Tibial artery (tissue), 4 donors: ENCODE results near the gene RAMAC.

Experiments
- DNase-seq, 2 donors: peaks; one replicate each; pipeline ENCODE4 v3.0.0-alpha.2; 2019
- H3K27ac ChIP-seq, 2 donors: fragments of 200-600 bp; sonication (generic) in 1 of 2; 1 replicate in 1 of 2; 2 replicates in 1 of 2; pipeline ENCODE4 v1.5.1; 2018 to 2019; ENCODE audit warnings: mild to moderate bottlenecking in 1 of 2
- H3K27me3 ChIP-seq, 2 donors: fragments of 200-600 bp; sonication (generic) in 1 of 2; one replicate each; pipeline versions ENCODE4 v1.5.1 to v1.6.0; 2016 to 2019
- H3K36me3 ChIP-seq, 3 donors: fragments of 200-600 bp; sonication (generic) in 2 of 3; one replicate each; pipeline ENCODE4 v1.5.1; 2016 to 2019; ENCODE audit warnings: mild to moderate bottlenecking in 2 of 3
- H3K4me1 ChIP-seq, 4 donors: fragments of 200-600 bp; sonication (generic) in 2 of 4; 1 replicate in 3 of 4; 2 replicates in 1 of 4; pipeline ENCODE4 v1.5.1; 2016 to 2019
- H3K4me3 ChIP-seq, 2 donors: fragments of 200-600 bp; sonication (generic) in 1 of 2; 1 replicate in 1 of 2; 2 replicates in 1 of 2; pipeline ENCODE4 v1.5.1; 2018 to 2019; ENCODE audit warnings: mild to moderate bottlenecking in 2 of 2
- H3K9me3 ChIP-seq, 3 donors: fragments of 200-600 bp; sonication (generic) in 1 of 3; one replicate each; pipeline ENCODE4 v1.5.1; 2016 to 2019
- intact Hi-C: fragments of 100-400 bp; cut with DNase I; formaldehyde crosslinking; loops from one replicate; pipeline ENCODE4 v1.15.0; 2023; ENCODE audit warnings: low total_unique reads
- TF ChIP-seq, protein P1 (sequence below), 2 experiments: fragments of 200-600 bp in 1 of 2; fragments of 450-650 bp in 1 of 2; IDR thresholded peaks; one replicate each; pipeline ENCODE4 v1.5.1; 2017 to 2019; ENCODE audit warnings: antibody characterized with exemption in 2 of 2, mild to moderate bottlenecking in 1 of 2, moderate library complexity in 1 of 2

The RAMAC gene

DNA sequence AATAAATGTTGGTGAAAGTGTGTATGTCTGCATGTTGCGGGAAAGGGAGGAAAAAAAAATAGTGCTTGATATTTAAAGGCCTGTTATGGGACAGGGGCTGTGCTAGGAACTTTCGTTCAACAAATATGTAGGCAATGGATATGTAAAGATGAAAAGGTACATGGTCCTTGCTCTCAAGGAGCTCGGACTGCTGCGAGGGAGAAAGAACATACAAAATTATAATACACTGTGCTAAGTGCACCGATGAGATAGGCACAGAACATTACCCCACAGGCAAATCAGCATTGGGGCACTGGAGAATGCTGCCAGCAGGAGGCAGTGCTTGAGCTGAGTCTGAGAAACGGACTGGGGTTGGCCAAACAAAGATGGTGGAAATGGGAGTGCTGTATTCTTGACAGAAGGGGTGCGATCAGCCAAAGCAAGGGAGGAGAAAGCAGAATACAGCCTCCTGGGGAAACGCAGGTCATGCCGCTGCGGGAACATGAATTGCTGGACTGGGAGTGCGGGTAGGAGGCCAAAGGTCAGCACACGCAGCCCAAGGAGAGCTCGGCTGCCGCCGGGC lies 24.8 kb downstream of the RAMAC start:
- no peaks in the 10 kb centered on the region for H3K27me3 ChIP-seq
- TF ChIP-seq, protein P1, sequence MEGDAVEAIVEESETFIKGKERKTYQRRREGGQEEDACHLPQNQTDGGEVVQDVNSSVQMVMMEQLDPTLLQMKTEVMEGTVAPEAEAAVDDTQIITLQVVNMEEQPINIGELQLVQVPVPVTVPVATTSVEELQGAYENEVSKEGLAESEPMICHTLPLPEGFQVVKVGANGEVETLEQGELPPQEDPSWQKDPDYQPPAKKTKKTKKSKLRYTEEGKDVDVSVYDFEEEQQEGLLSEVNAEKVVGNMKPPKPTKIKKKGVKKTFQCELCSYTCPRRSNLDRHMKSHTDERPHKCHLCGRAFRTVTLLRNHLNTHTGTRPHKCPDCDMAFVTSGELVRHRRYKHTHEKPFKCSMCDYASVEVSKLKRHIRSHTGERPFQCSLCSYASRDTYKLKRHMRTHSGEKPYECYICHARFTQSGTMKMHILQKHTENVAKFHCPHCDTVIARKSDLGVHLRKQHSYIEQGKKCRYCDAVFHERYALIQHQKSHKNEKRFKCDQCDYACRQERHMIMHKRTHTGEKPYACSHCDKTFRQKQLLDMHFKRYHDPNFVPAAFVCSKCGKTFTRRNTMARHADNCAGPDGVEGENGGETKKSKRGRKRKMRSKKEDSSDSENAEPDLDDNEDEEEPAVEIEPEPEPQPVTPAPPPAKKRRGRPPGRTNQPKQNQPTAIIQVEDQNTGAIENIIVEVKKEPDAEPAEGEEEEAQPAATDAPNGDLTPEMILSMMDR (IDR thresholded peaks at IDR 0.05) = peak; percentile 63 to 65
- DNase-seq = peak; percentile 75 to 80
- peaks cover 4 to 21% (median 18%) of the 10 kb centered on the region in 4 donors for H3K4me1 ChIP-seq
- peaks cover 16 to 38% (median 38%) of the 10 kb centered on the region in 3 donors for H3K36me3 ChIP-seq
- H3K4me3 ChIP-seq = peak overlapping the region; percentile 93 to 95
- no peaks in the 10 kb centered on the region for H3K9me3 ChIP-seq
- intact Hi-C loops = loop anchor here (5.0 to 10.0 kb wide), 2 partner anchors 94 to 197 kb away; partner anchors contain the start of genes HDGFL3 and TM6SF1
- H3K27ac ChIP-seq = peak overlapping the region; percentile 71 to 87

DNA sequence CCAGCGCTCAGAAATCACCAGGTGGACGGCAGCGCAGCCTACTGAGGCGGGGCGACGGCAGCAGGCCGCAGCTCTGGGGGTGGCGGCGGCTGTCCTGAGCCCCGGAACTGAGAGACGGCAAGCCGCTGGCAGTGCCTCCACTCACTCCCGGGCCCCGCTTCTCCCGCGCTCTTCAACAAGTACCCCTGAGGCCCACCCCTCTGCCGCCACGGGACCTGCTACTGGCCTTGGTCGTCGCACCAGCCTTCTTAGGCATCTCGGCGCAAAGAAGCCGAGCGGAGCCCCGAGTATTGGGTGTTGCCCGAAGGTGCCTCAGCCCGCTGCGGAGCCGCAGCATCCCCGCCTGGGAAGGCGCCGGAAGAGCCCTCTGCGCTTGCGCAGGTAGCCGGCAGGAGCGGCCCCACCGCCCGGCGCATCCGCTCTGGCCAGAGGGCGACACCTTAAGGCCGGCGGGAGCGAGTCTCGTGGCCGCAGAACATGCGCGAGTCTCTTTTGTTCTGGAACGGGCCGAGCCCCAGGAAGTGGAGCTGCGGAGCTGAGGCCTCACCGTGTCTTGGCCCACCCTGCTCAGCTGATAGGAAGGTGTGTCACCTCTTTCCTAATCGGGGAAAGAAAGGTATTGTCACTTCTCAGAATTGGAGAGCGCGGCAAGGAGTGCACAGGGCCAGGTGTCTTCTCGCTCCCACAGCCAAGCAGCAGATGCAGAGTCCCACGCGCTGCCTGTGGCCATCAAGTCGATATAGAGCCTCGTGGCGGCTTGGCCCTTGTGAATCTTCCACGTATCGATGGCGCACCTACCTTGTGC lies 25.5 kb downstream of the RAMAC start, which contains the start of gene C15orf40:
Gene C15orf40 (minus strand): TSS at position 369 of the 805 bp plus-strand sequence. CDS start 32 bp downstream, at position 337.
- H3K27me3 ChIP-seq = no peaks in the 10 kb centered on the region
- H3K36me3 ChIP-seq = peaks cover 13 to 34% (median 32%) of the 10 kb centered on the region in 3 donors
- no peaks in the 10 kb centered on the region for H3K9me3 ChIP-seq
- intact Hi-C loops = loop anchor here (5.0 to 10.0 kb wide), 2 partner anchors 93 to 196 kb away; partner anchors contain the start of genes HDGFL3 and TM6SF1
- H3K27ac ChIP-seq = peak within 1 kb of the TSS; percentile 71 to 87
- H3K4me3 ChIP-seq = peak within 1 kb of the TSS; percentile 93 to 95
- peaks cover 4 to 21% (median 18%) of the 10 kb centered on the region in 4 donors for H3K4me1 ChIP-seq
- TF ChIP-seq, protein P1 (IDR thresholded peaks at IDR 0.05) = peak; percentile 65 to 69
- peak; percentile 83 to 93 for DNase-seq

DNA sequence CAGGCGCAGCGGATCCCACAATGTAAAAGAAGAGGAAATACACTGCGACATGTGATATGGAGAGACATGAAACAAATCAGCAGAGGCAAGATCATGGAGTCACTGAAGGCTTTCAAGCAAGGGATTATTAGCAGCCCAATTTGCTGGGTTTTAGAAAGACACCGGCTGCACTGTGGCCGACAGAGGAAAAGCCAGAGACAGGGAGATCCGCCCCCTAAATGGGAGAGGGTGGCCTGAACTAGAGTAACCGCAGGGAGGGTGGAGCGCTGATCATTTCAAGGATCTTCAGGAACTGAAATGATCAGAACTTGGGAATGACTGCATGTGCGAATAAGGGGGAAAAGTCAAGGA lies 26.0 kb downstream of the RAMAC start:
- H3K27ac ChIP-seq = peak overlapping the region; percentile 71 to 87
- H3K36me3 ChIP-seq = peaks cover 12 to 34% (median 32%) of the 10 kb centered on the region in 3 donors
- intact Hi-C loops = loop anchor here (5.0 to 10.0 kb wide), 2 partner anchors 93 to 195 kb away; partner anchors contain the start of genes HDGFL3 and TM6SF1
- no peak for DNase-seq
- H3K27me3 ChIP-seq = no peaks in the 10 kb centered on the region
- TF ChIP-seq, protein P1 (IDR thresholded peaks at IDR 0.05) = no peak
- H3K4me1 ChIP-seq = peaks cover 4 to 21% (median 18%) of the 10 kb centered on the region in 4 donors
- peak overlapping the region; percentile 93 to 95 for H3K4me3 ChIP-seq
- H3K9me3 ChIP-seq = no peaks in the 10 kb centered on the region

DNA sequence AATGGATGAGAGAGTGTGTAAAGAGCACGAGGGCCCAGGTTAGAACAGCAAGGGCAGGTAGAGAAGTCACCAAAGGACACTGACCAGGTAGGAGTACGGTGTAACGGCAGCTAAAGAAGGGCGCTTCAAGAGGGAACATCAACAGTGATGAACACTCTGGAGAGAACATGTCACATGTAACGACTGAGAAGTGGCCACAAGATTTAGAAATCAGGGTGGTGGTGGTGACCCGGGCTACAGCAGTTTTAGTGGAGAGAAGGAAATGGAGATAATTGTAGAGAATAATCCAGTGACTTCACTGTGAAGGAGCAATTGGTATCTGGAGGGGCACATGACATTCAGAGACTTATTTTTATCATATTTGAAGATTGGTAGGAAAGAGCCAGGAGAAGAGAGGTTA lies 26.6 kb downstream of the RAMAC start:
- Histone ChIP-seq H3K27ac (no peak overlapping the region), H3K4me3 (no peak overlapping the region), H3K9me3 (no peaks in the 10 kb centered on the region), H3K36me3 (peaks cover 18 to 31% (median 27%) of the 10 kb centered on the region in 3 donors), H3K4me1 (peaks cover 4 to 21% (median 18%) of the 10 kb centered on the region in 4 donors), H3K27me3 (no peaks in the 10 kb centered on the region)
- intact Hi-C loops = loop anchor here (5.0 to 10.0 kb wide), 2 partner anchors 92 to 195 kb away; partner anchors contain the start of genes HDGFL3 and TM6SF1
- TF ChIP-seq, protein P1 (IDR thresholded peaks at IDR 0.05) = no peak
- DNase-seq = no peak

DNA sequence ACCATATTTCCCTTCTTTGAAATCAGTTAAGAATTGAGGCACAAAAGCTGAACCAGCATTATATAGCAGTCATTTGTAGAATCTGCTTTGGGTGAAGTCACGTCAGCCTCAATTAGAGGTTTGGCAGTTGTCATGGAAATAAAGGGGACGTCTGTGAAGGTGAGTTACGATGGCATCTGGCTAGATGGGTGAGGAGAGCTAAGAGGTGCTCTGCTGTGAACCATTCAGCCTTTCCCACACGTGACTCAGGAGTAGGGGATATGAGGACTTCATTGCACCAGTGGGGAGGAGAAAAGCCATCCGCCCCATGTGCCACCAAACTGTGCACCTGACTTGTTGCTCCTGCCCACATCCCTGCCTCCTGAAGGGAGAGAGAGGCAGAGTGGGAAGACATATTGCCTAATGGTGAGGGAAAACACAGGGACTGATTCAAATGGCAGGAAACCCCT lies 28.2 kb downstream of the RAMAC start:
- H3K27ac ChIP-seq = no peak overlapping the region
- TF ChIP-seq, protein P1 (IDR thresholded peaks at IDR 0.05) = no peak
- no peak for DNase-seq
- no peak overlapping the region for H3K4me3 ChIP-seq
- H3K36me3 ChIP-seq = peaks cover 25 to 32% (median 26%) of the 10 kb centered on the region in 3 donors
- no peaks in the 10 kb centered on the region for H3K9me3 ChIP-seq
- intact Hi-C loops = loop anchor here (5.0 to 10.0 kb wide), 2 partner anchors 91 to 193 kb away; partner anchors contain the start of genes HDGFL3 and TM6SF1
- H3K4me1 ChIP-seq = peaks cover 4 to 21% (median 18%) of the 10 kb centered on the region in 4 donors
- no peaks in the 10 kb centered on the region for H3K27me3 ChIP-seq
